HCT116 (cell line): ENCODE results near the gene GREM2.

ENCODE experiments used
- ATF3 ChIP-seq: IDR thresholded peaks from 2 replicates; pipeline ENCODE4 v1.6.1; 2012
- CEBPB ChIP-seq: IDR thresholded peaks from 2 replicates; pipeline ENCODE4 v1.6.1; 2012; ENCODE audit warnings: low read depth
- EGR1 ChIP-seq: IDR thresholded peaks from 2 replicates; pipeline ENCODE4 v1.6.1; 2012; ENCODE audit warnings: low read depth
- EZH2 ChIP-seq: fragments of 200-600 bp; sonication (generic); IDR thresholded peaks from 2 replicates; pipeline ENCODE4 v1.6.1; 2017; ENCODE audit warnings: antibody characterized with exemption, mixed run types
- EZH2phosphoT487 ChIP-seq: fragments of 200-600 bp; IDR thresholded peaks from 2 replicates; pipeline ENCODE4 v1.6.1; 2018; ENCODE audit warnings: antibody characterized with exemption, borderline replicate concordance
- MAX ChIP-seq: IDR thresholded peaks from 2 replicates; pipeline ENCODE4 v1.6.1; 2012
- POLR2A ChIP-seq: IDR thresholded peaks from 2 replicates; pipeline ENCODE4 v1.7.0; 2011; ENCODE audit warnings: borderline replicate concordance; ENCODE audit not compliant: insufficient read depth, insufficient read length; ENCODE audit errors: extremely low read depth
- POLR2AphosphoS5 ChIP-seq: IDR thresholded peaks from 2 replicates; pipeline ENCODE4 v1.6.1; 2011; ENCODE audit warnings: mild to moderate bottlenecking, low read depth, low read length, moderate library complexity
- SIN3A ChIP-seq: IDR thresholded peaks from 2 replicates; pipeline ENCODE4 v1.6.1; 2012; ENCODE audit warnings: low read depth
- SP1 ChIP-seq: IDR thresholded peaks from 2 replicates; pipeline ENCODE4 v1.6.1; 2012; ENCODE audit warnings: low read depth
- ZBTB33 ChIP-seq: IDR thresholded peaks from 2 replicates; pipeline ENCODE4 v1.6.1; 2011; ENCODE audit warnings: mild to moderate bottlenecking, low read length, moderate library complexity; ENCODE audit not compliant: insufficient replicate concordance; ENCODE audit errors: extremely low read depth
- TF ChIP-seq, protein P1 (sequence below), 3 experiments: fragments of 200-600 bp in 1 of 3; sonication (generic) in 1 of 3; IDR thresholded peaks in 2 of 3; conservative IDR thresholded peaks in 1 of 3; 2 replicates each; pipeline ENCODE4 v1.5.1; 2012 to 2017; ENCODE audit warnings: low read depth in 2 of 3, low read length in 2 of 3, antibody characterized with exemption in 1 of 3, borderline replicate concordance in 1 of 3, control low read depth in 1 of 3, mild to moderate bottlenecking in 1 of 3, mixed read lengths in 1 of 3, mixed run types in 1 of 3, moderate library complexity in 1 of 3; ENCODE audit not compliant: insufficient read depth in 1 of 3
- TF ChIP-seq, protein P2 (sequence below): IDR thresholded peaks from 2 replicates; pipeline ENCODE4 v1.6.1; 2012; ENCODE audit warnings: low read depth

- TF ChIP-seq, protein P1, sequence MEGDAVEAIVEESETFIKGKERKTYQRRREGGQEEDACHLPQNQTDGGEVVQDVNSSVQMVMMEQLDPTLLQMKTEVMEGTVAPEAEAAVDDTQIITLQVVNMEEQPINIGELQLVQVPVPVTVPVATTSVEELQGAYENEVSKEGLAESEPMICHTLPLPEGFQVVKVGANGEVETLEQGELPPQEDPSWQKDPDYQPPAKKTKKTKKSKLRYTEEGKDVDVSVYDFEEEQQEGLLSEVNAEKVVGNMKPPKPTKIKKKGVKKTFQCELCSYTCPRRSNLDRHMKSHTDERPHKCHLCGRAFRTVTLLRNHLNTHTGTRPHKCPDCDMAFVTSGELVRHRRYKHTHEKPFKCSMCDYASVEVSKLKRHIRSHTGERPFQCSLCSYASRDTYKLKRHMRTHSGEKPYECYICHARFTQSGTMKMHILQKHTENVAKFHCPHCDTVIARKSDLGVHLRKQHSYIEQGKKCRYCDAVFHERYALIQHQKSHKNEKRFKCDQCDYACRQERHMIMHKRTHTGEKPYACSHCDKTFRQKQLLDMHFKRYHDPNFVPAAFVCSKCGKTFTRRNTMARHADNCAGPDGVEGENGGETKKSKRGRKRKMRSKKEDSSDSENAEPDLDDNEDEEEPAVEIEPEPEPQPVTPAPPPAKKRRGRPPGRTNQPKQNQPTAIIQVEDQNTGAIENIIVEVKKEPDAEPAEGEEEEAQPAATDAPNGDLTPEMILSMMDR (IDR thresholded peaks at IDR 0.05 in 2 of 3, conservative IDR thresholded peaks at IDR 0.05 in 1 of 3; ENCODE audit: borderline replicate concordance in 1 of 3, insufficient read depth in 1 of 3, low read depth in 2 of 3, low read length in 2 of 3) = no peak
- TF ChIP-seq, protein P2, sequence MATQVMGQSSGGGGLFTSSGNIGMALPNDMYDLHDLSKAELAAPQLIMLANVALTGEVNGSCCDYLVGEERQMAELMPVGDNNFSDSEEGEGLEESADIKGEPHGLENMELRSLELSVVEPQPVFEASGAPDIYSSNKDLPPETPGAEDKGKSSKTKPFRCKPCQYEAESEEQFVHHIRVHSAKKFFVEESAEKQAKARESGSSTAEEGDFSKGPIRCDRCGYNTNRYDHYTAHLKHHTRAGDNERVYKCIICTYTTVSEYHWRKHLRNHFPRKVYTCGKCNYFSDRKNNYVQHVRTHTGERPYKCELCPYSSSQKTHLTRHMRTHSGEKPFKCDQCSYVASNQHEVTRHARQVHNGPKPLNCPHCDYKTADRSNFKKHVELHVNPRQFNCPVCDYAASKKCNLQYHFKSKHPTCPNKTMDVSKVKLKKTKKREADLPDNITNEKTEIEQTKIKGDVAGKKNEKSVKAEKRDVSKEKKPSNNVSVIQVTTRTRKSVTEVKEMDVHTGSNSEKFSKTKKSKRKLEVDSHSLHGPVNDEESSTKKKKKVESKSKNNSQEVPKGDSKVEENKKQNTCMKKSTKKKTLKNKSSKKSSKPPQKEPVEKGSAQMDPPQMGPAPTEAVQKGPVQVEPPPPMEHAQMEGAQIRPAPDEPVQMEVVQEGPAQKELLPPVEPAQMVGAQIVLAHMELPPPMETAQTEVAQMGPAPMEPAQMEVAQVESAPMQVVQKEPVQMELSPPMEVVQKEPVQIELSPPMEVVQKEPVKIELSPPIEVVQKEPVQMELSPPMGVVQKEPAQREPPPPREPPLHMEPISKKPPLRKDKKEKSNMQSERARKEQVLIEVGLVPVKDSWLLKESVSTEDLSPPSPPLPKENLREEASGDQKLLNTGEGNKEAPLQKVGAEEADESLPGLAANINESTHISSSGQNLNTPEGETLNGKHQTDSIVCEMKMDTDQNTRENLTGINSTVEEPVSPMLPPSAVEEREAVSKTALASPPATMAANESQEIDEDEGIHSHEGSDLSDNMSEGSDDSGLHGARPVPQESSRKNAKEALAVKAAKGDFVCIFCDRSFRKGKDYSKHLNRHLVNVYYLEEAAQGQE = no peak
- TF ChIP-seq MAX (no peak), CEBPB (no peak), EZH2 (no peak), ZBTB33 (no peak), EZH2phosphoT487 (no peak), SIN3A (no peak), ATF3 (no peak), EGR1 (no peak), POLR2AphosphoS5 (no peak), SP1 (no peak), POLR2A (no peak)
Observed at GRCh38 chr1:240487493-240487892, 124.5 kb downstream of the GREM2 start.
